NT2/D1 (cell line): ENCODE measurements around the gene GNAL.

ENCODE experiments used
- DNase-seq: peaks from one replicate; pipeline ENCODE4 v3.0.0-alpha.2; 2011; ENCODE audit warnings: low read depth, low spot score
- H3K27me3 ChIP-seq: 2 replicates; pipeline ENCODE4 v1.6.0; 2011; ENCODE audit warnings: mild to moderate bottlenecking; ENCODE audit not compliant: insufficient read length, insufficient read depth
- H3K36me3 ChIP-seq: 2 replicates; pipeline ENCODE4 v1.6.1; 2011; ENCODE audit warnings: mild to moderate bottlenecking, low read length, mixed read lengths; ENCODE audit not compliant: insufficient read depth, insufficient read length
- H3K4me1 ChIP-seq: 2 replicates; pipeline ENCODE4 v1.5.1; 2011; ENCODE audit not compliant: insufficient read depth, insufficient read length
- H3K4me3 ChIP-seq: 2 replicates; pipeline ENCODE4 v1.5.1; 2011; ENCODE audit warnings: low read depth; ENCODE audit not compliant: insufficient read length
- H3K9ac ChIP-seq: 2 replicates; pipeline ENCODE4 v1.6.0; 2011; ENCODE audit warnings: low read depth; ENCODE audit not compliant: insufficient read length
- H3K9me3 ChIP-seq: 2 replicates; pipeline ENCODE4 v1.5.1; 2011; ENCODE audit warnings: mild to moderate bottlenecking, low read length; ENCODE audit not compliant: insufficient read depth
- SUZ12 ChIP-seq: IDR thresholded peaks from 2 replicates; pipeline ENCODE4 v1.6.1; 2011; ENCODE audit not compliant: insufficient read length, insufficient read depth; ENCODE audit errors: extremely low read depth
- YY1 ChIP-seq: IDR thresholded peaks from 2 replicates; pipeline ENCODE4 v1.6.1; 2011; ENCODE audit not compliant: insufficient read length, insufficient read depth
- ZNF274 ChIP-seq: IDR thresholded peaks from 2 replicates; pipeline ENCODE4 v1.6.1; 2011; ENCODE audit warnings: mild to moderate bottlenecking, low read depth, low read length

The GNAL gene

GRCh38 chr18:11808001-11808855 lies 119.2 kb downstream of the GNAL start:
- no peak for TF ChIP-seq SUZ12
- TF ChIP-seq YY1: no peak
- no peak for TF ChIP-seq ZNF274
- Histone ChIP-seq H3K4me1 (peaks cover 18% of the 10 kb centered on the region), H3K4me3 (no peak overlapping the region), H3K9me3 (no peaks in the 10 kb centered on the region), H3K36me3 (no peaks in the 10 kb centered on the region), H3K9ac (no peak overlapping the region), H3K27me3 (no peaks in the 10 kb centered on the region)
- no peak for DNase-seq

DNA sequence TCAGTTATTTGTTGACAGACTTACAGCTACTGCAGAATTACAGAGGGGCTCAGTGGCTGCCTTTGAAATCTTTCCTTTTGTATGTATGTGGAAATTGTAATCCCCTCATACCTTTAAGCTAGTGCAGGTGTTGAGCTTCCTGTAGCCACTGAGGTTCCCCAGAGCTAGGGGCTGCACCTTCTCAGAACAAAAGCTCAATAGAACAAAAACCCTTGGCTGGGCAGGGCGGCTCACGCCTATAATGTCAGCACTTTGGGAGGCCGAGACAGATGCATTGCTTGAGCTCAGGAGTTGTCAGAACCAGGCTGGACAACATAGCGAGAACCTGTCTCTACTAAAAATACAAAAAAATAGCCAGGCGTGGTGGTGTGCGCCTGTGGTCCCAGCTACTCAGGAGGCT lies 120.8 kb downstream of the GNAL start:
- TF ChIP-seq SUZ12: no peak
- no peak for TF ChIP-seq ZNF274
- no peak for TF ChIP-seq YY1
- no peak for DNase-seq
- Histone ChIP-seq H3K9me3 (no peaks in the 10 kb centered on the region), H3K4me3 (no peak overlapping the region), H3K9ac (no peak overlapping the region), H3K27me3 (no peaks in the 10 kb centered on the region), H3K4me1 (peaks cover 18% of the 10 kb centered on the region), H3K36me3 (no peaks in the 10 kb centered on the region)

DNA sequence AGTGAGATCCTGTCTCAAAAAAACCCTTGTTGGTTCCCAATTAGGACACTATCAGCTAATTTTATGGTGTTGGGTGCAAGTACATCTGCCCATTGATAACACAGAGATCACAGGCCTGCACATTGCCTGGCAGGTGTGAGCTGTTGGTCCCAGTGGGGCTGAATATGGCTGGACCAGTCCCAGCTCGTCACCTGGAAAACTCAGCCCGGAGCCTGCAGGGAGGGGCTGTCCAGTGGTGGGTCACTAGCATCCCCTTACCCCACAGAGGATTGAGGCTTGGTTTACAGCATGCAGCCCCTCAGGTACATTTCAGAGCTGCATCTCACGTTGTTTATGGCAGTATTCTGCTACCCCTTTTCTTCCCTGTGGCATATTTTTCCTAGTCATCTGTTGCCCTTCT lies 121.3 kb downstream of the GNAL start:
- H3K4me1 ChIP-seq: peaks cover 18% of the 10 kb centered on the region
- H3K27me3 ChIP-seq: no peaks in the 10 kb centered on the region

DNA sequence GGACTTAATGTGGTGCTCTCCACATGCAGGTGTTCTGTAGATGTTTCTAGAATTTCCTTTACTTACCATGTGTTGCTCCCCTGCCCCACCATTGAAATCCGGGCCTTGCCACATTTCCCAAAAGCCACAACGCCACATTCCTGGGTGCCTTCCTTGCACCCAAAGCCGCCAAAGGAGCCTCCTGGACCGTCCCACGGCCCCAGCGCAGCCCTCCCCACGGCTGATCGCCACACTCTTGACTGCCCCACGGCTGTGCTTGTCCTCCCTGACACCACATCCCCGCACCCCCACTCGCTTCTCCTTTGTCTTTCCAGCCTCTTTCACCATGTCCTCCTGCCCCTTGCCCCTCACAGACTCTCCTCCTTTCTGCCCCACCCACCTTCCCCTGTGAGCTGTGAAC lies 121.9 kb downstream of the GNAL start:
- no peak for DNase-seq
- Histone ChIP-seq H3K36me3 (no peaks in the 10 kb centered on the region), H3K27me3 (no peaks in the 10 kb centered on the region), H3K9ac (no peak overlapping the region), H3K4me3 (no peak overlapping the region), H3K4me1 (peaks cover 18% of the 10 kb centered on the region), H3K9me3 (no peaks in the 10 kb centered on the region)
- no peak for TF ChIP-seq ZNF274
- no peak for TF ChIP-seq YY1
- no peak for TF ChIP-seq SUZ12

More for the DNA sequence above, 121.3 kb downstream of the GNAL start:
- TF ChIP-seq ZNF274 (no peak), SUZ12 (no peak), YY1 (no peak)
- DNase-seq: no peak
- H3K9ac ChIP-seq: no peak overlapping the region
- H3K36me3 ChIP-seq: no peaks in the 10 kb centered on the region
- H3K4me3 ChIP-seq: no peak overlapping the region
- no peaks in the 10 kb centered on the region for H3K9me3 ChIP-seq

- no peak for DNase-seq
- TF ChIP-seq ZNF274 (no peak), SUZ12 (no peak), YY1 (no peak)
- H3K27me3 ChIP-seq: no peaks in the 10 kb centered on the region
These were observed 128.2 kb downstream of the GNAL start for GRCh38 chr18:11817229-11817628.

GRCh38 chr18:11818486-11819203 lies 129.6 kb downstream of the GNAL start:
- Histone ChIP-seq H3K4me3 (no peak overlapping the region), H3K4me1 (peaks cover 3% of the 10 kb centered on the region), H3K9ac (no peak overlapping the region), H3K36me3 (no peaks in the 10 kb centered on the region), H3K27me3 (no peaks in the 10 kb centered on the region), H3K9me3 (no peaks in the 10 kb centered on the region)
- TF ChIP-seq ZNF274 (no peak), SUZ12 (no peak), YY1 (no peak)
- no peak for DNase-seq

More at GRCh38 chr18:11817229-11817628, 128.2 kb downstream of the GNAL start:
- Histone ChIP-seq H3K9ac (no peak overlapping the region), H3K4me3 (no peak overlapping the region), H3K36me3 (no peaks in the 10 kb centered on the region), H3K9me3 (no peaks in the 10 kb centered on the region), H3K4me1 (peaks cover 3% of the 10 kb centered on the region)

DNA sequence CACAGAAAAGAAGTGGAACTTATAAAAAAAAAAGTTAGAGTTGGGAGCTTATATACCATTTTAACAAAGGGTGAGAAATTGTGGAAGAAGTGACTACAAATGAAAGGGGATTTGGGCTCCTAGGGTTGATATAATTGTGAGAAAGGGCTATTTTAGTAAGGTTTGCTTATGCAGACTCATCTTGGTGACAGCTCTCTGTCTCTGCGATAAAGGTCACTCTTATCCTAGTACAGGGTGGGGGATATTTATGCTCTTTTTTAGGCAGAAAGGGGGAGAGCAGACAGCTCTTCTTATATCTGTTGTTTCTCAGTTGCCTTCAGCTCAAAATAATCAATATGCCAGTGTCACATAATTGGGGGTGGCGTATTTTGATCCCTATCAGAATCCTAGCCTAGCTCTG lies 130.9 kb downstream of the GNAL start:
- no peak for DNase-seq
- peaks cover 3% of the 10 kb centered on the region for H3K4me1 ChIP-seq
- H3K9me3 ChIP-seq: no peaks in the 10 kb centered on the region
- H3K9ac ChIP-seq: no peak overlapping the region
- H3K27me3 ChIP-seq: no peaks in the 10 kb centered on the region
- no peaks in the 10 kb centered on the region for H3K36me3 ChIP-seq
- H3K4me3 ChIP-seq: no peak overlapping the region
- TF ChIP-seq YY1 (no peak), SUZ12 (no peak), ZNF274 (no peak)
